ENCODE measurements around the gene SLC18A2. TPM values are rescaled to one million over a fixed set of nuclear protein-coding genes. Genes with fewer than 3 reads are reported as not detected.
A peak's percentile ranks its signal among the peaks of the same experiment; 100 is the strongest.

SLC18A2 gene
- total RNA-seq, 1 experiment from 2014 or later, result not detected

DNA sequence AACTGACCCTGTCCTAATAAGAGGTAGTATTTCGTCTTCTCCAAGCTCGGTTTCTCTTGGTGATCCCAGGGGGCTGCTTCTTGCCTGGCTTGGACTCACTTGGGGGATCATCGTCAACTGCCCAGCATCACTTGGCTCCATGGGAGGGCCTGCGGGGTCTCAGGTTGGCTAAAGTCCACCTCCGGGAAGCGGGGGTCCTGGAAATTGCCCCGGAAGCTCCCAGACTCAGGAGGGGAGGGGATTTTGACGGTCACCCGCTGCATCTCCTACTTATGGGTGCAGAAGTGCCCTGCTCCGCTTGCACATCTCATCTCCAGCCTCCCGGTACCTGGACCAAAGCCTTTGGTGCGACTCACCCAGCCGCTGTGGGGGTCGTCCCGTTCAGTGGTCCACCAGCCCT is 24.9 kb upstream of the SLC18A2 start:
- Histone ChIP-seq H3K9me2 (replicated peaks; ENCODE audit: insufficient read depth, low read length) (no peaks in the 10 kb centered on the region), H3K79me2 (ENCODE audit: low read length) (no peaks in the 10 kb centered on the region), H3K27ac (ENCODE audit: low read length) (no peak overlapping the region), H3K36me3 (ENCODE audit: insufficient read depth, low read length) (no peaks in the 10 kb centered on the region), H3K27me3 (ENCODE audit: low read length) (no peaks in the 10 kb centered on the region; the same call in 1 of the 2 replicates), H3K4me3 (ENCODE audit: low read length) (no peak overlapping the region), H3K9ac (ENCODE audit: low read length) (no peak overlapping the region), H3K9me3 (ENCODE audit: low read length) (peaks cover 7% of the 10 kb centered on the region), H3K4me2 (ENCODE audit: low read depth, low read length, poor library complexity, severe bottlenecking) (no peak overlapping the region), H2AFZ (ENCODE audit: low read length) (no peak overlapping the region), H3K4me1 (ENCODE audit: low read length) (peaks cover 6% of the 10 kb centered on the region; the same call in 1 of the 2 replicates), H4K20me1 (ENCODE audit: insufficient read depth, low read depth, low read length) (peaks cover 10% of the 10 kb centered on the region; the same call in 1 of the 2 replicates)
- no peak for DNase-seq

- Histone ChIP-seq H3K79me2 (ENCODE audit: low read length) (no peaks in the 10 kb centered on the region), H3K4me2 (ENCODE audit: low read depth, low read length, poor library complexity, severe bottlenecking) (no peak overlapping the region), H3K9me3 (ENCODE audit: low read length) (peaks cover 4% of the 10 kb centered on the region), H3K4me1 (ENCODE audit: low read length) (peaks cover 10% of the 10 kb centered on the region; the same call in 1 of the 2 replicates), H3K27me3 (ENCODE audit: low read length) (no peaks in the 10 kb centered on the region; the same call in 1 of the 2 replicates), H2AFZ (ENCODE audit: low read length) (no peak overlapping the region), H4K20me1 (ENCODE audit: insufficient read depth, low read depth, low read length) (peaks cover 10% of the 10 kb centered on the region; the same call in 1 of the 2 replicates), H3K9me2 (replicated peaks; ENCODE audit: insufficient read depth, low read length) (no peaks in the 10 kb centered on the region), H3K4me3 (ENCODE audit: low read length) (no peak overlapping the region), H3K27ac (ENCODE audit: low read length) (no peak overlapping the region), H3K36me3 (ENCODE audit: insufficient read depth, low read length) (no peaks in the 10 kb centered on the region), H3K9ac (ENCODE audit: low read length) (no peak overlapping the region)
- DNase-seq, result peak; percentile 85
These were observed 24.2 kb upstream of the SLC18A2 start for GRCh38 chr10:117216611-117217195.

GRCh38 chr10:117217196-117217761 is 23.6 kb upstream of the SLC18A2 start:
- H3K79me2 ChIP-seq (ENCODE audit: low read length), result no peaks in the 10 kb centered on the region
- H2AFZ ChIP-seq (ENCODE audit: low read length), result no peak overlapping the region
- no peak overlapping the region for H3K9ac ChIP-seq (ENCODE audit: low read length)

GRCh38 chr10:117218654-117219053 is 22.3 kb upstream of the SLC18A2 start:
- Histone ChIP-seq H2AFZ (ENCODE audit: low read length) (no peak overlapping the region), H3K4me2 (ENCODE audit: low read depth, low read length, poor library complexity, severe bottlenecking) (no peak overlapping the region), H3K79me2 (ENCODE audit: low read length) (no peaks in the 10 kb centered on the region), H3K9ac (ENCODE audit: low read length) (no peak overlapping the region), H3K9me2 (replicated peaks; ENCODE audit: insufficient read depth, low read length) (no peaks in the 10 kb centered on the region), H4K20me1 (ENCODE audit: insufficient read depth, low read depth, low read length) (peaks cover 10% of the 10 kb centered on the region; the same call in 1 of the 2 replicates), H3K4me3 (ENCODE audit: low read length) (no peak overlapping the region), H3K27ac (ENCODE audit: low read length) (no peak overlapping the region), H3K4me1 (ENCODE audit: low read length) (peaks cover 10% of the 10 kb centered on the region; the same call in 1 of the 2 replicates), H3K27me3 (ENCODE audit: low read length) (no peaks in the 10 kb centered on the region; the same call in 1 of the 2 replicates), H3K36me3 (ENCODE audit: insufficient read depth, low read length) (no peaks in the 10 kb centered on the region), H3K9me3 (ENCODE audit: low read length) (no peaks in the 10 kb centered on the region)
- DNase-seq, result peak; percentile 65

More at GRCh38 chr10:117217196-117217761, 23.6 kb upstream of the SLC18A2 start:
- Histone ChIP-seq H3K4me3 (ENCODE audit: low read length) (no peak overlapping the region), H3K36me3 (ENCODE audit: insufficient read depth, low read length) (no peaks in the 10 kb centered on the region), H3K27me3 (ENCODE audit: low read length) (no peaks in the 10 kb centered on the region; the same call in 1 of the 2 replicates), H3K4me2 (ENCODE audit: low read depth, low read length, poor library complexity, severe bottlenecking) (no peak overlapping the region), H3K9me3 (ENCODE audit: low read length) (peaks cover 1% of the 10 kb centered on the region), H3K9me2 (replicated peaks; ENCODE audit: insufficient read depth, low read length) (no peaks in the 10 kb centered on the region), H3K27ac (ENCODE audit: low read length) (no peak overlapping the region), H3K4me1 (ENCODE audit: low read length) (peaks cover 10% of the 10 kb centered on the region; the same call in 1 of the 2 replicates), H4K20me1 (ENCODE audit: insufficient read depth, low read depth, low read length) (peaks cover 10% of the 10 kb centered on the region; the same call in 1 of the 2 replicates)
- DNase-seq, result no peak

GRCh38 chr10:117221156-117221711 is 19.7 kb upstream of the SLC18A2 start:
- peaks cover 4% of the 10 kb centered on the region; the same call in 1 of the 2 replicates for H3K4me1 ChIP-seq (ENCODE audit: low read length)
- H3K4me2 ChIP-seq (ENCODE audit: low read depth, low read length, poor library complexity, severe bottlenecking), result no peak overlapping the region

DNA sequence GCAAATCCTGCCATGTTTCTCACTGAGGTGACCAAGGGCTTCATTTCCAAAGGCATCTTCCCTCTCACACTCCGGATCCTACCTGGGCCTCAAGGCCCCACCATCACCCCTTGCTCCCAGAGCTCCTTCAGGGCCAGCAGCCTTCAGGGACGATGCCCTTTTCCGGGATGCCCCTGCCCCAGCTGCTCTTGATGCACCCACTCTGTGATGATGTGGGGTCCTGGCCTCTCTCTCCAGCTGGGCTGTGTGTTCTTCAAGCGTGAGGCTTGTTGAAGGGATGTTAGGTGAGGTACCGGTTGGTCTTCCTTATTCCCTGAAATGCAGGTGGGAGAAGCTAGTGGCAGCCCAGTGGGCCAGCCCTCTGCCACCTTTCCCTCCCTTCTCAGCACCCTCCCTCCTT is 18.4 kb upstream of the SLC18A2 start:
- H3K79me2 ChIP-seq (ENCODE audit: low read length), result no peaks in the 10 kb centered on the region
- H3K36me3 ChIP-seq (ENCODE audit: insufficient read depth, low read length), result no peaks in the 10 kb centered on the region
- DNase-seq, result no peak
- peaks cover 3% of the 10 kb centered on the region; the same call in 1 of the 2 replicates for H4K20me1 ChIP-seq (ENCODE audit: insufficient read depth, low read depth, low read length)
- H3K9me3 ChIP-seq (ENCODE audit: low read length), result no peaks in the 10 kb centered on the region
- peaks cover 4% of the 10 kb centered on the region; the same call in 1 of the 2 replicates for H3K4me1 ChIP-seq (ENCODE audit: low read length)
- H3K4me2 ChIP-seq (ENCODE audit: low read depth, low read length, poor library complexity, severe bottlenecking), result no peak overlapping the region
- no peak overlapping the region for H2AFZ ChIP-seq (ENCODE audit: low read length)
- no peak overlapping the region for H3K4me3 ChIP-seq (ENCODE audit: low read length)
- no peak overlapping the region for H3K27ac ChIP-seq (ENCODE audit: low read length)
- H3K9me2 ChIP-seq (replicated peaks; ENCODE audit: insufficient read depth, low read length), result no peaks in the 10 kb centered on the region
- no peak overlapping the region for H3K9ac ChIP-seq (ENCODE audit: low read length)
- H3K27me3 ChIP-seq (ENCODE audit: low read length), result no peaks in the 10 kb centered on the region; the same call in 1 of the 2 replicates

More at GRCh38 chr10:117221156-117221711, 19.7 kb upstream of the SLC18A2 start:
- Histone ChIP-seq H3K9me2 (replicated peaks; ENCODE audit: insufficient read depth, low read length) (no peaks in the 10 kb centered on the region), H3K27me3 (ENCODE audit: low read length) (no peaks in the 10 kb centered on the region; the same call in 1 of the 2 replicates), H3K4me3 (ENCODE audit: low read length) (no peak overlapping the region), H3K27ac (ENCODE audit: low read length) (no peak overlapping the region), H3K36me3 (ENCODE audit: insufficient read depth, low read length) (no peaks in the 10 kb centered on the region), H3K9ac (ENCODE audit: low read length) (no peak overlapping the region), H3K79me2 (ENCODE audit: low read length) (no peaks in the 10 kb centered on the region), H4K20me1 (ENCODE audit: insufficient read depth, low read depth, low read length) (peaks cover 10% of the 10 kb centered on the region; the same call in 1 of the 2 replicates), H3K9me3 (ENCODE audit: low read length) (no peaks in the 10 kb centered on the region), H2AFZ (ENCODE audit: low read length) (no peak overlapping the region)
- no peak for DNase-seq

DNA sequence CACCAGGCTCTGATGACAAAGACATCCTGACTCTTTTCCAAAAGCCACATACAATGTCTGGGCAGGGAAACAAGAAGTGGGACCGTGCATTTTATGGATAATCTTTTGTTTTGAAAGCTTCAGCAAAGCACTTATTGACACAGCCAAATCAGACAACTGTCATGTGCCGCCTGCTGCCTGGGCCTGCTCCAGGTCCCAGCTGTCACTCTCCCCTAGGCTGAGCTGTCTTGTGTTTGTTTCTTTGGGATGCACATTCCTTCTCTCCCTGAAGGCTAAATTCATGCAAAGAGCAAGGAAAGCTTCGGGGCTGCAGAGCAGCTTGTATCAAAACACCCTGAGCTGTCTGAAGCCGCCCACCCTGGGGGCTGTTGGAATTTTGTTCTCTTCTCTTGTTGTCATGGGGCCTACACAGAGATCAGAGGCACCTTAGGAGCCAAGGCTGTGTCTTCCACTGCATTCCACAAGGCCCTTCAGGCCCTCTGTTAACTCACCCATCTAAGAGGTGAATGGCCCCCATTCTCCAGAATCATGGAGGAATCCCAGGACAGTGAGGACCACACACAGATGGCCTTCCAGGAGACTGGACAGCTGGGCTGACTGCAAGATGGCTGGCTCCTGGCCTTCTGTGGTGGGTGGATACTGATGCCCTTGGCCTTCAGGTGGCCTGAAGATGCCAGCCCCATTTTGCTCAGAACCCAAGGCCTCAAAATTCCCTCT is 17.8 kb upstream of the SLC18A2 start:
- no peaks in the 10 kb centered on the region for H3K9me3 ChIP-seq (ENCODE audit: low read length)
- H4K20me1 ChIP-seq (ENCODE audit: insufficient read depth, low read depth, low read length), result no peaks in the 10 kb centered on the region
- H3K4me2 ChIP-seq (ENCODE audit: low read depth, low read length, poor library complexity, severe bottlenecking), result no peak overlapping the region
- H3K79me2 ChIP-seq (ENCODE audit: low read length), result no peaks in the 10 kb centered on the region
- peaks cover 4% of the 10 kb centered on the region; the same call in 1 of the 2 replicates for H3K4me1 ChIP-seq (ENCODE audit: low read length)
- no peaks in the 10 kb centered on the region for H3K9me2 ChIP-seq (replicated peaks; ENCODE audit: insufficient read depth, low read length)
- no peak overlapping the region for H3K27ac ChIP-seq (ENCODE audit: low read length)
- no peak overlapping the region for H2AFZ ChIP-seq (ENCODE audit: low read length)
- no peak overlapping the region for H3K4me3 ChIP-seq (ENCODE audit: low read length)
- no peaks in the 10 kb centered on the region; the same call in 1 of the 2 replicates for H3K27me3 ChIP-seq (ENCODE audit: low read length)
- no peak for DNase-seq
- no peaks in the 10 kb centered on the region for H3K36me3 ChIP-seq (ENCODE audit: insufficient read depth, low read length)
- H3K9ac ChIP-seq (ENCODE audit: low read length), result no peak overlapping the region
